Measurements from ENCODE around the gene CACNB2. TPM values are rescaled to one million over a fixed set of nuclear protein-coding genes. Genes with fewer than 3 reads are reported as not detected.

Gene CACNB2
- total RNA-seq, 1 donor from 2014 or later: 2.2 TPM

DNA sequence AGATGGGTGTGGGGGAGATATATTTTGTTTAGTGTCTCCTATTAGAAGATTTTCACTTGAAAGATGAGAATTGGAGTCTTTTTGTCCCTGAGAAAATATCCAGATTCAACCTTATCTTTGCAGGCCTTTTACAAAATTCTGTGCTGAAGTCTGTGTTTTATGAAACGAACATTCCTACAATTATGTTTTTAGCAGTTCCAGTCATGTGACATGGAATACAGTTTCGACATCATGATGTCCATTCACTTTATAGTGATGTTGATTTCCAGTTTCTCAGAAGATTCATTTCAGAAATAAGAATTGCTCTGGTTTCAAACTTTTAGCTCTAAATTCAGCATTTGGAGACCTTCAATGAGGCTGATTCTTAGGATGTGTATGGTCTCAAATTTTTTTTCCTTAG, 54.4 kb downstream of the CACNB2 start:
- Mint-ChIP-seq H3K4me3 (no peak overlapping the region), H3K36me3 (ENCODE audit: low read depth) (no peaks in the 10 kb centered on the region), H3K4me1 (no peaks in the 10 kb centered on the region), H3K9me3 (peaks cover 2% of the 10 kb centered on the region), H3K27ac (ENCODE audit: unreplicated experiment) (no peak overlapping the region), H3K27me3 (ENCODE audit: low read depth) (peaks cover 13% of the 10 kb centered on the region)
- DNase-seq (ENCODE audit: low read depth, low spot score): no peak
- TF ChIP-seq, protein P1, sequence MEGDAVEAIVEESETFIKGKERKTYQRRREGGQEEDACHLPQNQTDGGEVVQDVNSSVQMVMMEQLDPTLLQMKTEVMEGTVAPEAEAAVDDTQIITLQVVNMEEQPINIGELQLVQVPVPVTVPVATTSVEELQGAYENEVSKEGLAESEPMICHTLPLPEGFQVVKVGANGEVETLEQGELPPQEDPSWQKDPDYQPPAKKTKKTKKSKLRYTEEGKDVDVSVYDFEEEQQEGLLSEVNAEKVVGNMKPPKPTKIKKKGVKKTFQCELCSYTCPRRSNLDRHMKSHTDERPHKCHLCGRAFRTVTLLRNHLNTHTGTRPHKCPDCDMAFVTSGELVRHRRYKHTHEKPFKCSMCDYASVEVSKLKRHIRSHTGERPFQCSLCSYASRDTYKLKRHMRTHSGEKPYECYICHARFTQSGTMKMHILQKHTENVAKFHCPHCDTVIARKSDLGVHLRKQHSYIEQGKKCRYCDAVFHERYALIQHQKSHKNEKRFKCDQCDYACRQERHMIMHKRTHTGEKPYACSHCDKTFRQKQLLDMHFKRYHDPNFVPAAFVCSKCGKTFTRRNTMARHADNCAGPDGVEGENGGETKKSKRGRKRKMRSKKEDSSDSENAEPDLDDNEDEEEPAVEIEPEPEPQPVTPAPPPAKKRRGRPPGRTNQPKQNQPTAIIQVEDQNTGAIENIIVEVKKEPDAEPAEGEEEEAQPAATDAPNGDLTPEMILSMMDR (conservative IDR thresholded peaks at IDR 0.05): no peak

DNA sequence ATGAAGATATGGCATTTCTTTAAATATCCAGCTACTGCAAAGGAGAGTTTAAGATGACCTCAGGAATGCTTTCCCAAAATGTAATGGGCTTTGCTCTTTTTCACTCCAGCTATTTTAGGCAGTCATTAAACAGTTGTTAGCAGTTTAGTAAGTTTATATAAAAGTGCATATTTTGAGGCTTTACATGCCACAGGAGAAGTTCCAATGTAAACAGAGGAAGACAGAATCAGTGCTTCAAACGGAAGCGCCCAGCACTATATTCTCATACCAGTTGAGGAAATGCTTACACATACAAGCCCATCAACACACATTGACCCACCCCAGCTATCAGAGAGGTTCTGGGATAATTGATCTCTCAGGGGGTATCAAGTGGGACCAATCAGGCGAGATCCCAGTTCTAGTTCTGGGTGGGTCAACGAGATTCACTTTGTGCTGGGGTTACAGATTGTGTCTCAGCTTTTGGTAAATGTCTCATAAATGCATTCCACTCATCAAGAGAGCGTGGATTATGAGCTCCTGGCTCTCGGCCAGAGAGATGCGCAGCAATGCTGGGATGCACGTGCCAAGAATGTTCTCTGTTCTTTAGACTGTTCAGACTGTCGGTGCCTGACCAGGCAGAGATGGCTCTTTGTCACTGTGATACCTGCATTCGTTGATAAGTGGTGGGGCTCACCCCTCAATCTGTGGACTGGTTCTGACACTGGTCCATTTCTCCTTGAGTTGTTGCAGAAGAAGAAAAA, 55.0 kb downstream of the CACNB2 start:
- H3K27ac Mint-ChIP-seq (ENCODE audit: unreplicated experiment): no peak overlapping the region
- H3K9me3 Mint-ChIP-seq: peaks cover 2% of the 10 kb centered on the region
- no peak for DNase-seq (ENCODE audit: low read depth, low spot score)
- TF ChIP-seq, protein P1 (conservative IDR thresholded peaks at IDR 0.05): no peak
- H3K27me3 Mint-ChIP-seq (ENCODE audit: low read depth): peaks cover 9% of the 10 kb centered on the region
- no peaks in the 10 kb centered on the region for H3K4me1 Mint-ChIP-seq
- H3K36me3 Mint-ChIP-seq (ENCODE audit: low read depth): no peaks in the 10 kb centered on the region
- no peak overlapping the region for H3K4me3 Mint-ChIP-seq

DNA sequence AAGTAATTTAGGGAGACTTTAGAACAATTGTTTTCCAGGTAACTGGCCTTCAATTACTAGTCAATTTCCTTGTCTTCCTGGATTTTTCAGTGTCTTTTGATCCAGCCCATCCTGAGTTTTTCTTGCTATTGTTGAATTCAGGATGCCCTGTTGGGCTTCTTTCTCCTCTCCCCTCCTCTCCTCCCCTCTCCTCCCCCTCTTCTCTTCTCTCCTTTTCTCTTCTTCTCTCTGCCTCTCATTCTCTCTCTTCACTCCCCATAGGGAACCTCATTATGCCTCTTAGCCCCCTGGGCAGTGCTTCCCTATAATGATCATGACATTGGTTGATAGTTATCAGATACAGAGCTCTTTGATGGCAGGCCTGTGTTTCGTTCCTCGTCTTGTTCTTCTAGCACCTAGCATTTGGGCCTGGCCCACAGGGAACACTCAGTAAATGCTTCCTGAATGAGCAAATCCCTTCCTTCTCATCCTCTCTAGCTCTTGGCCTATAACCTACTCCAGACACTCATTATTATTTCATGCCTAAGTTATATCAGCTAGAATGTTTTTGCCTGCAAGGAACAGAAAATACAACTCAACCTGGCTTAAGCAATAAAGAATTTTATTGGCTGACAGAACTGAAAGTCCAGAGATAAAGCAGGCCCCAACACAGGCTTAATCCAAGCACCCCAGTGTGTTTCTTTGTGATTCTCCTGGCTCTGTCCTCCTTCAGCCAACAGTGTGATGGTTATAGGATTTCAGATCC, 56.8 kb downstream of the CACNB2 start:
- no peak overlapping the region for H3K27ac Mint-ChIP-seq (ENCODE audit: unreplicated experiment)
- no peaks in the 10 kb centered on the region for H3K9me3 Mint-ChIP-seq
- H3K4me1 Mint-ChIP-seq: no peaks in the 10 kb centered on the region
- TF ChIP-seq, protein P1 (conservative IDR thresholded peaks at IDR 0.05): no peak
- no peak for DNase-seq (ENCODE audit: low read depth, low spot score)
- H3K27me3 Mint-ChIP-seq (ENCODE audit: low read depth): no peaks in the 10 kb centered on the region
- no peak overlapping the region for H3K4me3 Mint-ChIP-seq
- H3K36me3 Mint-ChIP-seq (ENCODE audit: low read depth): no peaks in the 10 kb centered on the region

DNA sequence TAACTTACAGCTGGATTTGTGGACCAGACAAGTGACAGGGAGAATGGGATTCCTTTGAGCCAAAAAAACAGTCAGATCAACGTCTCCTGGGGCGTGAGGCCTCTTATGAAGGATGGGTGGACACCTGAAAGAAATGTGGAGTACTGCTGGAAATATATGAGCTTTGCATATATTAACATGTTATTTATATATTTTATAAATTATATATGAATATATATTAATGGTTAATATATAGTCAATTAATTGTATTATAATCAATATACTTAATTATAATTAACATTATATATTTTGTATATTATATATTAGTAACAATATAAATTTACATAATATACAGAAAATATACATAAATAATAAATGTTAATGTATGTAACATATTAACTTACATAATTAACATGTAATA, 57.5 kb downstream of the CACNB2 start:
- Mint-ChIP-seq H3K9me3 (no peaks in the 10 kb centered on the region), H3K4me3 (no peak overlapping the region), H3K36me3 (ENCODE audit: low read depth) (no peaks in the 10 kb centered on the region), H3K4me1 (peaks cover 2% of the 10 kb centered on the region), H3K27me3 (ENCODE audit: low read depth) (no peaks in the 10 kb centered on the region), H3K27ac (ENCODE audit: unreplicated experiment) (no peak overlapping the region)
- TF ChIP-seq, protein P1 (conservative IDR thresholded peaks at IDR 0.05): no peak
- DNase-seq (ENCODE audit: low read depth, low spot score): no peak

DNA sequence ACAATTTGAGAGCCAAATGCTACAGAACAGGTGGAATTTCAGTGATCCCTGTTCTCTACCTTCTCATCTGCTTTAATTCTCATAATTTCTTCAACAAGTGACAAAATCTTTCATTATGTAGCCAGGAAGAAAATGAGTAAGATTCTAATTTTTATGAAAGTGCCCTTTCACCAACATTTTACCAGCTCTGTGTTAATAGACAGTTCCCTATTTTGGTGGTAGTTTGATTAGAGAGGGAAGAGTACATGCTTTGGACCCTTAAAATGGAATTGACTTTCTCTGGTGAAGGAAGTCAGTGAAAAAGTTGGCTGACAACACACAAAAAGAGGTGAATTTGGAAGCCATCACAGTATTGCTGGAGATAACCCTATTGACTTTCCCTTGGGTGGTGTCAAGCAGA, 61.7 kb downstream of the CACNB2 start:
- DNase-seq (ENCODE audit: low read depth, low spot score): no peak
- Mint-ChIP-seq H3K27me3 (ENCODE audit: low read depth) (peaks cover 3% of the 10 kb centered on the region), H3K4me3 (no peak overlapping the region), H3K36me3 (ENCODE audit: low read depth) (no peaks in the 10 kb centered on the region), H3K9me3 (no peaks in the 10 kb centered on the region), H3K4me1 (peaks cover 14% of the 10 kb centered on the region), H3K27ac (ENCODE audit: unreplicated experiment) (no peak overlapping the region)
- TF ChIP-seq, protein P1 (conservative IDR thresholded peaks at IDR 0.05): no peak
